NT2/D1 (cell line): ENCODE measurements around the gene CFAP20DC.

ENCODE experiments used
- SUZ12 ChIP-seq: IDR thresholded peaks from 2 replicates; pipeline ENCODE4 v1.6.1; 2011; ENCODE audit not compliant: insufficient read length, insufficient read depth; ENCODE audit errors: extremely low read depth
- YY1 ChIP-seq: IDR thresholded peaks from 2 replicates; pipeline ENCODE4 v1.6.1; 2011; ENCODE audit not compliant: insufficient read length, insufficient read depth
- ZNF274 ChIP-seq: IDR thresholded peaks from 2 replicates; pipeline ENCODE4 v1.6.1; 2011; ENCODE audit warnings: mild to moderate bottlenecking, low read depth, low read length

DNA sequence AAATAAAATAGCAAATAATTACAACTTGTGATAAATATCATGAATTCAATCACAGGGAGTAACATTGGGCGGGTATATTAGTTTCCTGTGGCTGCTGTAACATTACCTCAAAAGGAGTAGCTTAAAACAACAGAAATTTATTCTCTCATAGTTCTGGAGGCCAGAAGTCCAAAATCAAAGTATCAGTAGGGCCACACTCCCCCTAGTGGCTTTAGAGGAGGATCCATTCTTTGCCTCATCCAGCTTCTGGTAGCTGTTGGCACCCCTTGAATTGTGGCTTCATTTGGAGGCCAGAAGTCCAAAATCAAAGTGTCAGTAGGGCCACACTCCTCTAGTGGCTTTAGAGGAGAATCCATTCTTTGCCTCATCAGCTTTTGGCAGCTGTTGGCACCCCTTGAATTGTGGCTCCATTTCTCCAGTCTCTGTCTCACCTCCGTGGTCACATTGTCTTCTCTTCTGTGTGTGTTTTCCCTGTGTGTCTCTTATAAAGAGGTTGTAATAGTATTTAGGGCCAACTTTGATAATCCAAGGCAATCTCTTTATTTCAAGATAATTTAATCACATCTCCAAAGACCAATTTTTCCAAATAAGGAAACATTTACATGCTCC lies 3.1 kb upstream of the CFAP20DC start:
- TF ChIP-seq SUZ12 (no peak), YY1 (no peak), ZNF274 (no peak)
